Measurements from ENCODE around the gene FRMD4A.

Gene FRMD4A

GRCh38 chr10:13822490-13822889, 508.2 kb downstream of the FRMD4A start:
- in situ Hi-C loops (cut with HindIII; ENCODE audit: low pct_unique_long_range_greater_than_20kb, low sequenced_read_pairs) = no loop called here

GRCh38 chr10:13820964-13821337, 509.8 kb downstream of the FRMD4A start:
- DNase-seq (ENCODE audit: low read depth in 1 of 2, low spot score in 1 of 2) = no peak
- in situ Hi-C loops (cut with HindIII; ENCODE audit: low pct_unique_long_range_greater_than_20kb, low sequenced_read_pairs) = no loop called here
- TF ChIP-seq JUND (IDR thresholded peaks at IDR 0.05; ENCODE audit: low read depth) = no peak

More at GRCh38 chr10:13822490-13822889, 508.2 kb downstream of the FRMD4A start:
- DNase-seq (ENCODE audit: low read depth in 1 of 2, low spot score in 1 of 2) = no peak
- TF ChIP-seq JUND (IDR thresholded peaks at IDR 0.05; ENCODE audit: low read depth) = no peak

GRCh38 chr10:13820119-13820963, 510.4 kb downstream of the FRMD4A start:
- DNase-seq (ENCODE audit: low read depth in 1 of 2, low spot score in 1 of 2) = no peak
- no peak for TF ChIP-seq JUND (IDR thresholded peaks at IDR 0.05; ENCODE audit: low read depth)
- in situ Hi-C loops (cut with HindIII; ENCODE audit: low pct_unique_long_range_greater_than_20kb, low sequenced_read_pairs) = no loop called here

DNA sequence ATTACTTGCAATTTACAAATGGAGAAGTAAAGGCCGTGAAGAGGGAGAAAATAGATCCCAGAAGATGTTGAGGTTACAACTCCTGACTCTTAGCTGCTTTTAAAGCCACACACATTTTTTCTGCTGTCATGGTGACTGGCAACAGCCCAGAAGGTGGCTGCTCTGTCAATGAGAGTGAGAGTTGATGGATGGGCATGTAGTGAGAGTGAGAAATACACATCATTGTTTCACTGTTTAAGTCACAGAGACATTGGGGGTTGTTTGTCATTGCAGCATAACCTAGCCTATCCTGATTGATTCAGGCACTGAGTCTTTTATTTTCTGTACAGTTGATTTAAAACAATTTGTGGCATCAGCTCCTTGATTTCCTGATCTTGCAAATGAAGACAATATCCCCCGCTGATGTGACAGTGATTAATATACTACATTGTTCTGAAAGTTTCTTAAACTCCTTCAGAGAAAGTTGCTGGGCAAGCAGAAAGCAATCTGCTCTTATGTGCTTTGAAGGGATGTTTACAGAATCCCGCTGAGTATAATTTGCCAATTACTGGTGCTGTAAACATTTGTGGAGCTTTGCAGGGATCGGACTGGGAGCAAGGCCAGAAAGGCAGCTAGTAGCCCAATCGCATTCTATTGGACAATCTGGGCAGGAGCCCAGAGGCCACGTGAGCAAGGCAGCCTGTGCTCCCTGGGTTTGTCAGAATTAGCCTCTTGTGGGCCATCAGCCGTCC, 514.4 kb downstream of the FRMD4A start:
- peak in 1 of 2 experiments; percentile 24 for DNase-seq (ENCODE audit: low read depth in 1 of 2, low spot score in 1 of 2)
- TF ChIP-seq JUND (IDR thresholded peaks at IDR 0.05; ENCODE audit: low read depth) = no peak
- in situ Hi-C loops (cut with HindIII; ENCODE audit: low pct_unique_long_range_greater_than_20kb, low sequenced_read_pairs) = no loop called here

DNA sequence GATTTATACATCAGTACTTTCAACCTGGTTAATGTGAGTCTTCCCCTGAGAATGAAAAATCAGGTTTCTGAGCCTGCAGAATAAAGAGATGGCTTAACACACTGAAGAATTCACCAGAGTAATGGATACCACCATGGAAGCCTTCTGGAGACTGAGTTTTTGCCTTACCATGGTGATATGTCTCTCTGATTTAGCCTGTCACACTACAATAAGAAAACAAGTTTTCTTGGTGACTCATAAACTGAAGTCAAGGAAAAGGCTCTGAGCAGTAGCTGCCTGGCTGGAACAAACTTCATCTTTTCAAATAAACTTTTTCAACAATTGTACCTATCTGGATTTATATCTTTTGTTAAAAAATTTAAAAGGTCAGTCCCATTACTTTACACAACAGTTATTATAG, 515.0 kb downstream of the FRMD4A start:
- DNase-seq (ENCODE audit: low read depth in 1 of 2, low spot score in 1 of 2) = no peak
- in situ Hi-C loops (cut with HindIII; ENCODE audit: low pct_unique_long_range_greater_than_20kb, low sequenced_read_pairs) = no loop called here
- TF ChIP-seq JUND (IDR thresholded peaks at IDR 0.05; ENCODE audit: low read depth) = no peak

- in situ Hi-C loops (cut with HindIII; ENCODE audit: low pct_unique_long_range_greater_than_20kb, low sequenced_read_pairs) = no loop called here
- no peak for DNase-seq (ENCODE audit: low read depth in 1 of 2, low spot score in 1 of 2)
- TF ChIP-seq JUND (IDR thresholded peaks at IDR 0.05; ENCODE audit: low read depth) = no peak
These were observed 517.2 kb downstream of the FRMD4A start for GRCh38 chr10:13813550-13813949.

GRCh38 chr10:13812804-13813203, 517.9 kb downstream of the FRMD4A start:
- in situ Hi-C loops (cut with HindIII; ENCODE audit: low pct_unique_long_range_greater_than_20kb, low sequenced_read_pairs) = no loop called here
- no peak for TF ChIP-seq JUND (IDR thresholded peaks at IDR 0.05; ENCODE audit: low read depth)
- no peak for DNase-seq (ENCODE audit: low read depth in 1 of 2, low spot score in 1 of 2)

- no peak for TF ChIP-seq JUND (IDR thresholded peaks at IDR 0.05; ENCODE audit: low read depth)
- no peak for DNase-seq (ENCODE audit: low read depth in 1 of 2, low spot score in 1 of 2)
- in situ Hi-C loops (cut with HindIII; ENCODE audit: low pct_unique_long_range_greater_than_20kb, low sequenced_read_pairs) = no loop called here
These were observed 520.2 kb downstream of the FRMD4A start for GRCh38 chr10:13810568-13810967.

DNA sequence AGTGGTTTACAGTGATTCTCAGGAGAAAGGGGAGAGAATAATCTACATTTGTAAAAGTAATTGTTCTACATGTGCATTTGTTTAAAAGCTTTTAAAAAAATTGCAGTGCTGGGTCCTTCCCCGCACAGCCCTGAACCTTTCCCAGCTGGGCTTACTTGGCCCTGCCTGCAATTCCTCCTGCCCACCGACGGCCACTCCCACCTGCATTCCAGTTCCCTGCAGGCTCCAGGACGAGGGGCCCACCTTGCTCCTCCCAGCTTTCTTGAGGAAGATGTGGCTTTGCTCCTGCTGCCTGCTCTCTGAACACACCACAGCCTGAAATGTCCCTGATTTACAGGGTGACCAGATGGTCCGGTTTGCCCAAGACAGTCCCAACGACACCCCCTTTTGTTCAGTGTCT, 521.3 kb downstream of the FRMD4A start:
- DNase-seq (ENCODE audit: low read depth in 1 of 2, low spot score in 1 of 2) = no peak
- in situ Hi-C loops (cut with HindIII; ENCODE audit: low pct_unique_long_range_greater_than_20kb, low sequenced_read_pairs) = no loop called here
- no peak for TF ChIP-seq JUND (IDR thresholded peaks at IDR 0.05; ENCODE audit: low read depth)

- no peak for DNase-seq (ENCODE audit: low read depth in 1 of 2, low spot score in 1 of 2)
- in situ Hi-C loops (cut with HindIII; ENCODE audit: low pct_unique_long_range_greater_than_20kb, low sequenced_read_pairs) = no loop called here
These were observed 522.0 kb downstream of the FRMD4A start for GRCh38 chr10:13808556-13809391.

DNA sequence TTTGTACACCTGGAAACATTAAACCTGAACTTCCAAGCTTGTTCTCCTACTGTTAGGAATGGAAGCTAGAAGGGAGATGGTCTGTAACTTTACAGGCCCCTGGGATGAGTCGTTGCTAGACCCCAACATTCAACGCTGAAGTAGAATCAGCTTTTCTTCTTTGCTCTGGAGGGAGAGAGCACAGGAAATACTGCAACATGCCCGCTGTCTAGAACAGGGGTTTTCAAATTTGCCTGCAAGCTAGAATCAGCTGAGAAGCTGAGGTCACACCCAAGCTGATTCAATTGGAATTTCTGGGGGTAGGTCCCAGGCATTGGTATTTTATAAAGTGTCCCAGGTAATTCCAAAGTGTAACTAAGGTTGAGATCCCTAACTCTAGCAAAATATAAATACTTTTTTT, 524.3 kb downstream of the FRMD4A start:
- in situ Hi-C loops (cut with HindIII; ENCODE audit: low pct_unique_long_range_greater_than_20kb, low sequenced_read_pairs) = no loop called here
- DNase-seq (ENCODE audit: low read depth in 1 of 2, low spot score in 1 of 2) = no peak
- TF ChIP-seq JUND (IDR thresholded peaks at IDR 0.05; ENCODE audit: low read depth) = no peak

More at GRCh38 chr10:13808556-13809391, 522.0 kb downstream of the FRMD4A start:
- no peak for TF ChIP-seq JUND (IDR thresholded peaks at IDR 0.05; ENCODE audit: low read depth)
